Osteoblast (primary cell): ENCODE measurements around the gene GFPT1. TPM values are rescaled to one million over a fixed set of nuclear protein-coding genes. Genes with fewer than 3 reads are reported as not detected.
A peak's percentile ranks its signal among the peaks of the same experiment; 100 is the strongest.

Experiments
- DNase-seq: peaks from one replicate; pipeline ENCODE4 v3.0.0; 2011; ENCODE audit warnings: low spot score, mixed read lengths; ENCODE audit not compliant: insufficient read length; ENCODE audit errors: missing footprints
- H2AFZ ChIP-seq: 2 replicates; pipeline ENCODE4 v1.6.0; 2011; ENCODE audit warnings: mild to moderate bottlenecking, low read length
- H3K27ac ChIP-seq: 2 replicates; pipeline ENCODE4 v1.5.1; 2011; ENCODE audit warnings: mild to moderate bottlenecking, low read depth, low read length, moderate library complexity
- H3K27me3 ChIP-seq: 2 replicates; pipeline ENCODE4 v1.6.0; 2012; ENCODE audit warnings: mild to moderate bottlenecking, control low read depth, inconsistent platforms, low read length, moderate library complexity; ENCODE audit not compliant: insufficient read depth
- H3K36me3 ChIP-seq: 2 replicates; pipeline ENCODE4 v1.5.1; 2011; ENCODE audit warnings: mild to moderate bottlenecking, low read length, control low read depth, moderate library complexity; ENCODE audit not compliant: insufficient read depth
- H3K4me1 ChIP-seq: 2 replicates; pipeline ENCODE4 v1.5.1; 2011; ENCODE audit warnings: mild to moderate bottlenecking, low read length, control low read depth, moderate library complexity; ENCODE audit not compliant: insufficient read depth
- H3K4me2 ChIP-seq: 2 replicates; pipeline ENCODE4 v1.6.0; 2011; ENCODE audit warnings: mild to moderate bottlenecking, low read length; ENCODE audit not compliant: insufficient read depth
- H3K4me3 ChIP-seq: fragments of 200-600 bp; sonication (generic); 3 replicates; pipeline ENCODE4 v1.5.1; 2012; ENCODE audit warnings: mild to moderate bottlenecking, low read length, inconsistent platforms; ENCODE audit not compliant: insufficient read depth
- H3K79me2 ChIP-seq: 2 replicates; pipeline ENCODE4 v1.6.0; 2012; ENCODE audit warnings: mild to moderate bottlenecking, low read length, control low read depth, inconsistent platforms; ENCODE audit not compliant: insufficient read depth
- H3K9me3 ChIP-seq: 2 replicates; pipeline ENCODE4 v1.5.1; 2011; ENCODE audit warnings: low read depth, low read length, control low read depth
- H4K20me1 ChIP-seq: 2 replicates; pipeline ENCODE4 v1.6.0; 2012; ENCODE audit warnings: mild to moderate bottlenecking, low read length, control low read depth; ENCODE audit not compliant: insufficient read depth
- total RNA-seq: library from RNA; depleted of rRNA; stranded (reverse); fragments of >200 nt; gene quantifications from 2 replicates; pipeline ENCODE4 v1.2.3, GENCODE V29; 2012
- TF ChIP-seq, protein P1 (sequence below): IDR thresholded peaks from 2 replicates; pipeline ENCODE4 v1.5.1; 2011; ENCODE audit warnings: mild to moderate bottlenecking, low read depth, low read length, moderate library complexity; ENCODE audit errors: extremely low read depth

The GFPT1 gene
- 53.9 and 64.4 TPM in 2 replicates for total RNA-seq

DNA sequence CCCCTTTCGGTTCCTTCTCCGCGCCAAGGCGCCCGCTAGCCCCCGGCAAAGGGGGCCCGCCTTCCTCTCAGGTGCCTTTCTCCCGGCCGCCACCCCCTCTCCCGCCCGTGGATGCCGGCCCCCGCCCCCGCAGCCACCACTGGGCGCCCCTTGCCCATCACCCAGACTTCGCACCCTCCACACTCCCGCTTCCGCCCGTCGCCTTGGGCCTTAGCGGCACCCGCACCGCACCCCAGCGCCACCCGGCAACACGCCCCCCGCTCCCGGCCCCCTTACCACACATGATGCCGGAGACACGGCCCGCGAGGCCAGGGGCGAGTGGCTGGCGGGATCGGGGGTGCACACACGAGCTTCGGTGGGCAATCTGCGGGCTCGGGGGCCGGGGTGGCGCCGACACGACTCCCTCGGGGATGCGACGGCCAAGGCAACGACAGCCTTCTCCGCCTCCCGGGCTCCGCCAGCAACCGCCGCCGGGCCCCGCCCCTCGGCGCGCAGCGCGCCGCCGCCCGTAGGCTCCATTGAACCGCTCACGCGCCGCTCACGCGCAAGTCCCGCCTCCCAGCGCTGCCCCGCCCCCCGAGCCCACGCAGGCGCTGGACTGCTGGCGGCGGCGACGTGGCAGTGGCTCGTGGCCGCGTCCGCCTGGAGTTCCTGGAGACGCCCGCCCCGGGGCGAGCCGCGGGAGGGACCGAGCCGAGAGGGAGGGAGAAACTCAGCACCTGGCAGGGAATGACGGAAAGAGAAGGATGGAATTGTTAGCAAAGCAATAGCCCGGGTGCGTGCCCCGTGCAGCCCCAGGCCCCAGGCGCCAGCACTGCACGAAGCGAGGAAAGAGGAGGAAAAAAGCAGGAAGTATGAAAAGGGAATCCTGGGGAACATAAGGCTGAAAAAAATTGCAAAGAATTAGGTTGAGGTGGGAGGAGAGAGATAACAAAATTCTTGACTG is at the start of gene GFPT1:
GFPT1 (minus strand) TSS at position 439 of the 946 bp plus-strand sequence; CDS start at position 283, 156 bp downstream.
- Histone ChIP-seq H3K27ac (peak within 1 kb of the TSS; percentile 79), H3K27me3 (no peaks in the 10 kb centered on the region), H4K20me1 (peaks cover 25% of the 10 kb centered on the region), H3K79me2 (peaks cover 52% of the 10 kb centered on the region), H3K4me3 (peak within 1 kb of the TSS; percentile 91), H3K4me2 (peak within 1 kb of the TSS; percentile 93), H3K4me1 (peaks cover 36% of the 10 kb centered on the region), H3K36me3 (peaks cover 8% of the 10 kb centered on the region), H3K9me3 (no peaks in the 10 kb centered on the region), H2AFZ (peak within 1 kb of the TSS; percentile 80)
- peak; percentile 96 for DNase-seq
- TF ChIP-seq, protein P1, sequence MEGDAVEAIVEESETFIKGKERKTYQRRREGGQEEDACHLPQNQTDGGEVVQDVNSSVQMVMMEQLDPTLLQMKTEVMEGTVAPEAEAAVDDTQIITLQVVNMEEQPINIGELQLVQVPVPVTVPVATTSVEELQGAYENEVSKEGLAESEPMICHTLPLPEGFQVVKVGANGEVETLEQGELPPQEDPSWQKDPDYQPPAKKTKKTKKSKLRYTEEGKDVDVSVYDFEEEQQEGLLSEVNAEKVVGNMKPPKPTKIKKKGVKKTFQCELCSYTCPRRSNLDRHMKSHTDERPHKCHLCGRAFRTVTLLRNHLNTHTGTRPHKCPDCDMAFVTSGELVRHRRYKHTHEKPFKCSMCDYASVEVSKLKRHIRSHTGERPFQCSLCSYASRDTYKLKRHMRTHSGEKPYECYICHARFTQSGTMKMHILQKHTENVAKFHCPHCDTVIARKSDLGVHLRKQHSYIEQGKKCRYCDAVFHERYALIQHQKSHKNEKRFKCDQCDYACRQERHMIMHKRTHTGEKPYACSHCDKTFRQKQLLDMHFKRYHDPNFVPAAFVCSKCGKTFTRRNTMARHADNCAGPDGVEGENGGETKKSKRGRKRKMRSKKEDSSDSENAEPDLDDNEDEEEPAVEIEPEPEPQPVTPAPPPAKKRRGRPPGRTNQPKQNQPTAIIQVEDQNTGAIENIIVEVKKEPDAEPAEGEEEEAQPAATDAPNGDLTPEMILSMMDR, result no peak

GRCh38 chr2:69436596-69436937 is 49.5 kb upstream of the GFPT1 start:
- TF ChIP-seq, protein P1, result no peak

GRCh38 chr2:69434753-69435152 is 47.7 kb upstream of the GFPT1 start:
- Histone ChIP-seq H3K4me2 (no peak overlapping the region), H3K4me1 (peaks cover 16% of the 10 kb centered on the region), H4K20me1 (no peaks in the 10 kb centered on the region), H2AFZ (no peak overlapping the region), H3K79me2 (peaks cover 45% of the 10 kb centered on the region), H3K27me3 (no peaks in the 10 kb centered on the region), H3K4me3 (no peak overlapping the region), H3K36me3 (peaks cover 14% of the 10 kb centered on the region), H3K27ac (no peak overlapping the region), H3K9me3 (no peaks in the 10 kb centered on the region)
- no peak for DNase-seq
- TF ChIP-seq, protein P1, result no peak

More at GRCh38 chr2:69436596-69436937, 49.5 kb upstream of the GFPT1 start:
- Histone ChIP-seq H3K9me3 (no peaks in the 10 kb centered on the region), H2AFZ (peak overlapping the region; percentile 94), H4K20me1 (no peaks in the 10 kb centered on the region), H3K79me2 (peaks cover 41% of the 10 kb centered on the region), H3K36me3 (no peaks in the 10 kb centered on the region), H3K4me1 (peaks cover 16% of the 10 kb centered on the region), H3K27ac (peak overlapping the region; percentile 99), H3K27me3 (no peaks in the 10 kb centered on the region), H3K4me2 (peak overlapping the region; percentile 99), H3K4me3 (peak overlapping the region; percentile 84)
- DNase-seq, result peak; percentile 17

DNA sequence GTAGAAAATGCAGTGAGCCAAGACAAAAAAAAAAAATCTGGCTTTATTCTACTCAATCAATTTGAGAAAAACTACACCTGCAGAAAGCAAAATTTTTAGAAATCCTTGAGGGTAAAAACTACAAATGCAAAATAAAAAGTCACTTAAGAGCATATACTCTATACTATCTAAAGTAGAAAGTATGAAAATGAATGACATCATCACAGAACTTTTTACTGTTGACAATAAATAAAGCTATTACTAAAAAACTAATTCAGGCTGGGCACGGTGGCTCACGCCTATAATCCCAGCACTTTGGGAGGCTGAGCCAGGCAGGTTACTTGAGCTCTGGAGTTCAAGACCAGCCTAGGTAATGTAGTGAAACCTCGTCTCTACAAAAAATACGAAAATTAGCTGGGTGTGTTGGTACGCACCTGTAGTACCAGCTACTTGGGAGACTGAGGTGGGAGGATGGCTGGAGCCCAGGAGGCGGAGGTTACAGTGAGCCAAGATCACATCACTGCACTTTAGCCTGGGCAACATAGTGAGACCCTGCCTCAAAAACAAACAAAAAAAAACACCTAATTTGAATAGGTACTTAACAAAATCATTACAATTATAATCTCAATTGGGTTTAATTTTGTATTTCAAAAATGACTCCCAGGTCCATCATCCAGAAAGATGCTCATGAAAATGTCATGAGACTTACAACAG is 42.6 kb upstream of the GFPT1 start:
- Histone ChIP-seq H3K4me3 (no peak overlapping the region), H3K79me2 (peaks cover 16% of the 10 kb centered on the region), H3K9me3 (no peaks in the 10 kb centered on the region), H3K36me3 (peaks cover 38% of the 10 kb centered on the region), H3K27me3 (no peaks in the 10 kb centered on the region), H4K20me1 (no peaks in the 10 kb centered on the region), H3K27ac (no peak overlapping the region), H3K4me1 (no peaks in the 10 kb centered on the region), H3K4me2 (no peak overlapping the region), H2AFZ (no peak overlapping the region)
- no peak for DNase-seq
- TF ChIP-seq, protein P1, result no peak
